ENCODE data around the gene VPS37C.

- TF ChIP-seq NRF1 (conservative IDR thresholded peaks at IDR 0.05; ENCODE audit: low read depth, low read length) (no peak), PAX5 (IDR thresholded peaks at IDR 0.05; ENCODE audit: borderline replicate concordance, low read depth, low read length) (no peak), IRF3 (IDR thresholded peaks at IDR 0.05) (no peak), BCLAF1 (IDR thresholded peaks at IDR 0.05) (no peak), CTCF (IDR thresholded peaks at IDR 0.05 in 2 of 3, conservative IDR thresholded peaks at IDR 0.05 in 1 of 3; ENCODE audit: control insufficient read depth in 2 of 3, extremely low read depth in 1 of 3, insufficient read depth in 1 of 3, low read depth in 3 of 3, low read length in 3 of 3) (no peak), RFX5 (IDR thresholded peaks at IDR 0.05; ENCODE audit: low read depth, low read length) (no peak), ZNF274 (IDR thresholded peaks at IDR 0.05; ENCODE audit: insufficient read depth, insufficient read length) (no peak)
These were observed 5.9 kb downstream of the VPS37C start for GRCh38 chr11:61155312-61155711.

Measured in GM12878 (cell line).